Tibial nerve (tissue), 4 donors: ENCODE results near the gene JAZF1. TPM values are rescaled to one million over a fixed set of nuclear protein-coding genes. Genes with fewer than 3 reads are reported as not detected.

Experiments used
- DNase-seq, 2 donors: peaks; one replicate each; pipeline ENCODE4 v3.0.0-alpha.2; 2019; ENCODE audit warnings: low spot score in 2 of 2
- H3K27ac ChIP-seq, 4 donors: fragments of 200-600 bp; sonication (generic) in 3 of 4; one replicate each; pipeline ENCODE4 v1.5.1; 2017 to 2019; ENCODE audit warnings: mild to moderate bottlenecking in 1 of 4
- H3K27me3 ChIP-seq, 2 donors: fragments of 200-600 bp; sonication (generic) in 1 of 2; one replicate each; pipeline versions ENCODE4 v1.5.1 to v1.6.0; 2017 to 2019
- H3K36me3 ChIP-seq, 3 donors: fragments of 200-600 bp; sonication (generic); one replicate each; pipeline ENCODE4 v1.5.1; 2018 to 2019
- H3K4me1 ChIP-seq, 4 donors: fragments of 200-600 bp; sonication (generic) in 3 of 4; one replicate each; pipeline ENCODE4 v1.5.1; 2017 to 2019
- H3K4me3 ChIP-seq, 4 donors: fragments of 200-600 bp; sonication (generic) in 3 of 4; one replicate each; pipeline ENCODE4 v1.5.1; 2017 to 2019; ENCODE audit warnings: mild to moderate bottlenecking in 1 of 4, moderate library complexity in 1 of 4
- H3K9me3 ChIP-seq, 4 donors: fragments of 200-600 bp; sonication (generic) in 3 of 4; one replicate each; pipeline ENCODE4 v1.5.1; 2017 to 2019
- CTCF ChIP-seq, 5 experiments: fragments of 200-600 bp in 3 of 5; fragments of 450-650 bp in 2 of 5; sonication (generic) in 3 of 5; IDR thresholded peaks; one replicate each; pipeline ENCODE4 v1.5.1; 2016 to 2019; ENCODE audit warnings: antibody characterized with exemption in 5 of 5, mild to moderate bottlenecking in 3 of 5, moderate library complexity in 2 of 5
- EP300 ChIP-seq, 2 donors: sonication (generic); formaldehyde crosslinking; IDR thresholded peaks; one replicate each; pipeline ENCODE4 v1.6.1; 2017; ENCODE audit warnings: antibody characterized with exemption in 2 of 2, mild to moderate bottlenecking in 1 of 2
- POLR2A ChIP-seq, 2 donors: fragments of 450-650 bp; IDR thresholded peaks; one replicate each; pipeline ENCODE4 v1.6.1; 2017; ENCODE audit warnings: antibody characterized with exemption in 2 of 2, mild to moderate bottlenecking in 2 of 2, moderate library complexity in 2 of 2
- WGBS, 2 donors: methylation state at CpG; one replicate each; pipeline ENCODE4 v1.1.5; 2018; 5-methylcytosine and 5-hydroxymethylcytosine counted together
- total RNA-seq, 4 donors: library from RNA; depleted of rRNA; stranded (reverse); fragments of >200 nt; gene quantifications; one replicate each; pipeline ENCODE4 v1.1.0, GENCODE V29; 2016

The JAZF1 gene
- total RNA-seq, 4 donors from 2014 or later, result 6.9 to 17.5 (median 10.7) TPM

GRCh38 chr7:27901028-27901760 lies 279.4 kb downstream of the JAZF1 start:
- H3K27ac ChIP-seq, result peak overlapping the region in 3 of 4 donors; percentile 28 to 70 (median 34)
- no peaks in the 10 kb centered on the region for H3K9me3 ChIP-seq

GRCh38 chr7:27900006-27900405 lies 280.6 kb downstream of the JAZF1 start:
- no peak overlapping the region for H3K27ac ChIP-seq
- no peaks in the 10 kb centered on the region for H3K36me3 ChIP-seq
- H3K27me3 ChIP-seq, result no peaks in the 10 kb centered on the region
- H3K4me1 ChIP-seq, result peaks cover 0 to 12% (median 6%) of the 10 kb centered on the region in 4 donors
- DNase-seq, result no peak
- TF ChIP-seq CTCF (IDR thresholded peaks at IDR 0.05) (no peak), EP300 (IDR thresholded peaks at IDR 0.05) (no peak), POLR2A (IDR thresholded peaks at IDR 0.05) (no peak)
- no peaks in the 10 kb centered on the region for H3K9me3 ChIP-seq
- 94 to 96% methylated on average over 6 of the region's 6 CpGs for WGBS, 2 donors
- H3K4me3 ChIP-seq, result no peak overlapping the region

More at GRCh38 chr7:27901028-27901760, 279.4 kb downstream of the JAZF1 start:
- Histone ChIP-seq H3K4me3 (peak overlapping the region in 1 of 4 donors; percentile 27), H3K27me3 (no peaks in the 10 kb centered on the region), H3K4me1 (peaks cover 0 to 12% (median 6%) of the 10 kb centered on the region in 4 donors), H3K36me3 (no peaks in the 10 kb centered on the region)
- no peak for TF ChIP-seq POLR2A (IDR thresholded peaks at IDR 0.05)
- TF ChIP-seq CTCF (IDR thresholded peaks at IDR 0.05), result no peak
- peak in 1 of 2 donors; percentile 19 for TF ChIP-seq EP300 (IDR thresholded peaks at IDR 0.05)
- DNase-seq, result no peak
- WGBS, 2 donors, result 30 to 41% methylated on average over 5 of the region's 5 CpGs

GRCh38 chr7:27899601-27900000 lies 281.0 kb downstream of the JAZF1 start:
- peaks cover 0 to 12% (median 6%) of the 10 kb centered on the region in 4 donors for H3K4me1 ChIP-seq
- no peak overlapping the region for H3K4me3 ChIP-seq
- no peak overlapping the region for H3K27ac ChIP-seq
- no peak for DNase-seq
- TF ChIP-seq POLR2A (IDR thresholded peaks at IDR 0.05) (no peak), CTCF (IDR thresholded peaks at IDR 0.05) (no peak), EP300 (IDR thresholded peaks at IDR 0.05) (no peak)
- no peaks in the 10 kb centered on the region for H3K27me3 ChIP-seq
- WGBS, 2 donors, result 100% methylated on average over 2 of the region's 2 CpGs
- no peaks in the 10 kb centered on the region for H3K9me3 ChIP-seq
- no peaks in the 10 kb centered on the region for H3K36me3 ChIP-seq

GRCh38 chr7:27897441-27897847 lies 283.2 kb downstream of the JAZF1 start:
- H3K4me1 ChIP-seq, result peaks cover 0 to 12% (median 6%) of the 10 kb centered on the region in 4 donors
- peaks cover 0 to 13% (median 0%) of the 10 kb centered on the region in 3 donors for H3K36me3 ChIP-seq
- WGBS, 2 donors, result 88 to 90% methylated on average over 8 to 10 of the region's 10 CpGs
- H3K27me3 ChIP-seq, result no peaks in the 10 kb centered on the region
- no peak overlapping the region for H3K27ac ChIP-seq
- no peaks in the 10 kb centered on the region for H3K9me3 ChIP-seq
- TF ChIP-seq POLR2A (IDR thresholded peaks at IDR 0.05) (no peak), CTCF (IDR thresholded peaks at IDR 0.05) (no peak), EP300 (IDR thresholded peaks at IDR 0.05) (no peak)
- DNase-seq, result no peak
- no peak overlapping the region for H3K4me3 ChIP-seq

- TF ChIP-seq EP300 (IDR thresholded peaks at IDR 0.05) (no peak), POLR2A (IDR thresholded peaks at IDR 0.05) (no peak)
- Histone ChIP-seq H3K9me3 (no peaks in the 10 kb centered on the region), H3K27ac (no peak overlapping the region), H3K4me1 (peaks cover 0 to 12% (median 6%) of the 10 kb centered on the region in 4 donors), H3K4me3 (no peak overlapping the region), H3K27me3 (no peaks in the 10 kb centered on the region), H3K36me3 (peaks cover 0 to 13% (median 0%) of the 10 kb centered on the region in 3 donors)
- WGBS, 2 donors, result 70 to 73% methylated on average over 6 of the region's 6 CpGs
- DNase-seq, result no peak
These were observed 283.6 kb downstream of the JAZF1 start for GRCh38 chr7:27897001-27897400.
